ENCODE data around the gene FN3KRP.
"Not testable (repeated sequence)": the region's sequence is repeated elsewhere in the genome, so short reads cannot be mapped to it uniquely, and the experiment has no call there.

Gene FN3KRP

DNA sequence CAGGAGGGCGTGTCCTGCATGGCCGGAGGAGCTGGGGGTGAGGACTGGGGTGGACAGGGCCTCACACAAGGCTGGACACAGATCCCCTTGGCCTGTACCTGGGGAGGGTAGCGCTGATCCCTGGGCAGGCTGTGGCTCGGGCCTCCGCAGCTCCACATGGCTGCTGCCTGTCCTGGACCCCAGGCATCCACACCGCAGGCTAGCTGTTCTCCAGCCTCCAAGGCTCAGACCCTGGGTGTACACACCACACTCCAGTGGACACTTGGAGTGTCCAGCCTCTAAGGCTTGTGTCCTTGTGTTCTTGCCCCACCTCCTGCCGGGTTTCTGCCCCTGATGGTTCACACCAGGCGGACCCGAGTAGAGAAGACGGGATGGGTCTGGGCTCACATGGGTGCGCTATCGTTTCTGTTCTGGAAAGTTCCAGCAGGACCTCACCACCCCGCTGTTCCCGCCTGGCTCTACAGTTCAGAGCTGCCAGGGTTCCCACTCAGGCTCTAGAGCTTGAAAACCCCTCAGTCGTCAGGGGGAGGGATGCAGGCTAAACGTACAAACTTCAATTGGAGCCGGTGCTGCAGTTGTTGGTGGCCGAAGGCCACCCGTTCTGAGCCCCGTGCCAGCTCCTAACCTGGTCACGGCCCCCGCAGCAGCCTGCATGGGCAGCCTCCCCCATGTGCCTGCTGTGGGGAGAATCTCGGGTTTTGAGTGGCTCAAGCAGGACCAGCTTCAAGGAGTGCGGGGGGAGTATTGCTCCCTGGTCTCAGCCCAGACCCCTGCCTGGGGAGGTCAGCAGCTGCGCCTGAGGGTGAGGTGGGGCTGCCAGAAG lies 6.6 kb upstream of the FN3KRP start:
- DNase-seq = no peak

GRCh38 chr17:82710499-82711232 lies 5.8 kb upstream of the FN3KRP start:
- DNase-seq = no peak

DNA sequence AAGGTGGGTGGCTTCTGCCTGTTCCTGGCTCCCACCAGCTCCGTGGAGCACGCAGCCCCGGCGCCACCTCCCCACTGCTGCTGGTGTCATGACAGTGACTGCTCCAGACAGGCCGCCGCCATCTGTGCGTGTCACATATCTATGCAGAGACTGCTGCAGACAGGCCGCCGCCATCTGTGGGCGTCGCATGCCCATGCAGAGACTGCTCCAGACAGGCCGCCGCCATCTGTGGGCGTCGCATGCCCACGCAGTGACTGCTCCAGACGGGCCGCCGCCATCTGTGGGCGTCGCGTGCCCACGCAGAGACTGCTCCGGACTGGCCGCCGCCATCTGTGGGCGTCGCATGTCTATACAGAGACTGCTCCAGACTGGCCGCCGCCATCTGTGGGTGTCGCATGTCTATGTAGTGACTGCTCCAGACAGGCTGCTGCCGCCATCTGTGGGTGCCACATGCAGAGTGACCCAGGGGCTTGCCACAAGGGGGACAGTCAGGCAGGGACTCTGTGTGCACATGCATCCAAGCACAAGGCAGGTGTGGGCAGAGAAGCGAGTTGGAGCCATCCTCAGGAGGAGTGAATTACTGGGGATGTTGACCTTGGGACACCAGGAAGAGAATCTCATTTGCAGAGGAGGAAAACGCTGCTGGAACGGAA lies 3.3 kb upstream of the FN3KRP start:
- DNase-seq = no peak

DNA sequence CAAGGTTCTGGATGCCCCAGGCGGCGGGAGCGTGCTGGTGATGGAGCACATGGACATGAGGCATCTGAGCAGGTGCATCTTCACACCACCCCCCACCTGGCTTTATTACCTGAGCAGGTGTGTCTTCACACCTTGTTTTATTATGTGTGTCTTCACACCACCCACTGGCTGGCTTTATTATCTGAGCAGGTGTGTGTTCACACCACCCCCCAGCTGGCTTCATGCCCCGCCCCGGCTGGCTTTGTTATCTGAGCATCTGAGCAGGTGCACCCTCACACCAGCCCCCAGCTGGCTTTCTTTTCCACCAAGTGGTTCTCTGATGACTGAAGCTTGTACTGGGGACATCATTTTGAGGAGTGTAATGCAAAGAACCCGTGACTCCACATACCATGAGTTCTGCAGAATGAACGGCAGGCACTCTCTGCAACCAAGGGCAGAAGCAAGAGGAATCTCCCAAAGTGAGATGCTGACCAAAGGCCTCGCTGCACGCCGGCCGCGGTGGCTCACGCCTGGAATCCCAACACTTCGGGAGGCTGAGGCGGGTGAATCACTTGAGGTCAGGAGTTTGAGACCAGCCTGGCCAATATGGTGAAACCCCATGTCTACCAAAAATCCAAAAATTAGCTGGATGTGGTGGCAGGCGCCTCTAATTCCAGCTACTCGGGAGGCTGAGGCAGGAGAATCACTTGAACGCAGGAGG lies 2.6 kb downstream of the FN3KRP start:
- no peak for DNase-seq

- DNase-seq = no peak
These were observed 3.7 kb downstream of the FN3KRP start for GRCh38 chr17:82720204-82720603.

- DNase-seq = no peak
These were observed 6.0 kb downstream of the FN3KRP start for GRCh38 chr17:82722341-82723013.

- DNase-seq = no peak
These were observed 6.8 kb downstream of the FN3KRP start for GRCh38 chr17:82723169-82723807.

- DNase-seq = no peak
These were observed 9.9 kb downstream of the FN3KRP start for GRCh38 chr17:82726427-82726826.

DNA sequence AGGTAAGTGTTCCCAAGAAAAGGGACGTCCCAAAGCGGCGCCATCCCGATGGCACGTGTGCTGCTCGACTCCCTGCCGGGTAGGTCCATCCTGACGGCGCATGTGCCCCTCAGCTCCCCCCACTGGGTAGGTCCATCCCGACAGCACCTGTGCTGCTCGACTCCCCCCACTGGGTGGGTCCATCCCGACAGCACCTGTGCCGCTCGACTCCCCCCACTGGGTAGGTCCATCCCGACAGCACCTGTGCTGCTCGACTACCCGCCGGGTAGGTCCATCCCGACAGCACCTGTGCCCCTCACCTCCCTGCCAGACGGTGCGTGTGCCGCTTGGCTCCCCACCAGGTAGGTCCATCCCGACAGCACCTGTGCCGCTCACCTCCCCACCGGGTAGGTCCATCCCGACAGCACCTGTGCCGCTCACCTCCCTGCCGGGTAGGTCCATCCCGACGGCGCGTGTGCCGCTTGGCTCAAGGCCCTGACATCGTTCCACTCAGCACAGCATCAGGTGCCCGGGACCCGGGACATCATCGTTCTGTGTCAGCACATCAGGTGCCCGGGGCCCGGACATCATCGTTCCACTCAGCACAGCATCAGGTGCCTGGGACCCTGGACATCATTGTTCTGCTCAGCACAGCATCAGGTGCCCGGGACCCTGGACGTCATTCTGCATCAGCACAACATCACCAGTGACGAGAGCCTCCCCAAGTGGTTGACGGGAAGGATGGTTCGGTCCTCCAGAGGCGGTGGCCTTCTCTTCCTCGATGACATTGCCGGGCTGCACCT lies 13.2 kb downstream of the FN3KRP start:
- DNase-seq = no peak

DNA sequence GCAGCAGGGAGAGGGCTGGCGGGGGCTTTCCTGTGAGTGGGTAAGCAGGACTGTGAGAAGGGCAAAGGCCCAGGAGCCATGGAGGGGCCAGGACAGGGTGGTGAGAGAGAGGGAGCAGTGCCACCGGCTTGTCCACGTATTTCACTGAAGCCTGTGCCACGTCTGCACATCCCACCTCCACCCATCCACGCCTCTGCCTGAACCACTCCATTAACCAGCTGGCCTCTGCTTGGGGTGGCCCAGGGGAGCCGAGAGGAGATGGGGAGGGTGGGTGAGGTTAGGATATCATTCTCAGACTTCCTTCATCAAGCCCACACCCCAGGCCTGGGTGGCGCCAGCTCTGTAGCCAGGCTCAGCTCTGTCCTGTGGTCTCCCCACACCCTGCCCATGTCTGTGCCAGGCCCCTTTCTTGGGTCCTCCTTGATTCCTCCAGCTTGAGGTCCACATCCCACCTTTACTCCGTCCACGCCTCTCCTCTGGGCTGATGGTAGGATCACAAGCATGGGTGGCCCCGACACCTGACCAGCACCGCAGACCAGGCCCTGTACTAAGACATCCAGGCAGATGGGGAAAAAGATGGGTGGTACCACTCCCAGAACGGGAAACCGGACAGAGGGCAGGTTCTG lies 15.7 kb downstream of the FN3KRP start:
- DNase-seq = no peak

GRCh38 chr17:82734987-82735866 lies 18.7 kb downstream of the FN3KRP start, which contains the start of gene FN3K:
Gene FN3K (plus strand): TSS chr17:82735615. CDS start chr17:82735637, 22 bp downstream.
- no peak for DNase-seq

DNA sequence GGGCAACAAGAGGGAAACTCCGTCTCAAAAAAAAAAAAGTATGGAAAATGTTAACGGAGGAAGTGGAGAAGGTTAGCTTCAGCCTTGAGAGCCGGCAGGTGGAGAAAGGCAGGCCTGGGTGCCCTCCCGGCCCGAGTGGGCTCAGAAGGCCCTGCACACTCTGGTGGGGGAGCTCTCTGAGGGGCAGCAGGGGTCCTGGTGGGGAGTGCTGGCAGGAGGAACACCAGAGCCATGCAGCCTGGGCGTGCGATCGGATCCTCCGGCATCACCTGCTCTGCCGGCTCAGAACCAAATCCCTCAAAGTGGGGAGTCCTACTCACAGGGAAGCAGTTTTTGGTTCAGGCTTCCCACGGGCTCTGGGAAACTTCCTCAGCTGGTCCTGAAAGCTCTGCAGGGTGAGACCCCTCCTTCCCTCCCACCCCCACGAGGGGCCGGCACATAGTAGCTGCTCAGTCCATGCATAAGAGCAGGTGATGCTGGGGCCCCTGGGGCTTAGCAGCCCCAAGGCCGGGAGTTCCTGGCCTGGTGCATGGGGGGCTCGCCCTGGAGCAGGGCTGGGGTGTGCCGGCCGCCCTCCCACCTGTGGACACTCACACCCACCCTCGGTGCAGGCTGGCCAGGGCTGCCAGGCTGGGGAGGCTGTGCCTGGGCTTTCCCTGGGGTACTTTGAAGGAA lies 20.1 kb downstream of the FN3KRP start:
- DNase-seq = no peak

GRCh38 chr17:82737967-82738877 lies 21.7 kb downstream of the FN3KRP start:
- no peak for DNase-seq

GRCh38 chr17:82740906-82741759 lies 24.6 kb downstream of the FN3KRP start:
- no peak for DNase-seq

DNA sequence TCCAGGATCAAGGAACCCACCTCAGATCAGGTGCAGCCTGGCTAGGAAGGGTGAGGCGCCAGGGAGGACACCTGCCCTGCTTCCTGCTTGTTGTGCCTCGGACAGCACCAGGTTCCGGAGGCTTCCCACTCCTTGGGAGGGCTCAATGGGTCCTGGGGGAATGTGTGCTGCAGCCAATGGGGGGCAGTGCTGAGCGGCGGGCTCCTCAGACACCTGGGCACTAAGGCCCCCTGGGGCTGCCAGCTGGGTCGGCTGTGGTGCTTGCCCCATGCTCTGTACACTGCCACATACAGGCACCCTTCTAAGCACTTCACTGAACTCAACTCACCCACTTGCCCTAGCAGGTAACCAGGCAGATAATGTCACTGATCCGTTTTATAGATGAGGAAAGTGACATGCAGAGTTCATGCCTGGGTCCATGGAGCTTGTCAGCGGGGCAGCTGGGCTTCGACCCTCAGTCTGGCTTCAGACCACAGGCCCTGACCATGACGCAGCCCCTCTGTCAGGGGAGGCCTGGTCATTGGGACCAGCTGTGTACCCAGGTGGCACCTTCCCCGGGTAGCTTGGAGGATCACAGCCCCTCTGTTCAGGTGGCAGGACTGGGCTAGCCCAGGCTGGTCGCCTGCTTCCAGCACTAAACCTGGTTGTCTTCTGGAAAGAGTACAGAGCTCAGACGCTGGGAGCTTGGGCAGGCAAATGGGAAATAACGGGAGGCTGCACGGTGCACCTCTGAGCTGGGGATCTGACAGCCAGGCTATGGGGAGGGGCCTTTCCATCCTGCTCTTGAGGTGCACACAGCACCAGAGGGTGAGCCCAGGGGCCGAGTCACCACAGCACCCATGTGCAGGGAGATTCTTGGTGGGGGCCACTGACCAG lies 27.1 kb downstream of the FN3KRP start:
- DNase-seq = no peak

DNA sequence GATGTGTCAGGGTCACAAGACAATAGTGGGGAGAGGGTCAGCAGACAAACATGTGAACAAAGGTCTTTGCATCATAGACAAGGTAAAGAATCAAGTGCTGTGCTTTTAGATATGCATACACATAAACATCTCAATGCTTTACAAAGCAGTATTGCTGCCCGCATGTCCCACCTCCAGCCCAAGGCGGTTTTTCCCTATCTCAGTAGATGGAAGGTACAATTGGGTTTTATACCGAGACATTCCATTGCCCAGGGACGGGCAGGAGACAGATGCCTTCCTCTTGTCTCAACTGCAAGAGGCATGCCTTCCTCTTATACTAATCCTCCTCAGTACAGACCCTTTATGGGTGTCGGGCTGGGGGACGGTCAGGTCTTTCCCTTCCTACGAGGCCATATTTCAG lies 28.2 kb downstream of the FN3KRP start:
- not testable (repeated sequence) for DNase-seq
